ENCODE data around the gene SYNGR4.
"Not testable (repeated sequence)": the region's sequence is repeated elsewhere in the genome, so short reads cannot be mapped to it uniquely, and the experiment has no call there.

SYNGR4 gene

GRCh38 chr19:48363810-48364597 lies at the start of gene SYNGR4, which contains the start of gene TMEM143:
TSS of gene SYNGR4 (plus strand) at chr19:48364367. CDS start at chr19:48365843, 1,476 bp downstream.
TSS of gene TMEM143 (minus strand) at chr19:48363940. CDS start at chr19:48363920, 20 bp downstream.
- in situ Hi-C loops (cut with HindIII; ENCODE audit: low pct_unique_long_range_greater_than_20kb, low sequenced_read_pairs): no loop called here
- peak; percentile 89 to 99 for DNase-seq (ENCODE audit: low read depth in 1 of 2, low spot score in 1 of 2)
- no peak for TF ChIP-seq JUND (IDR thresholded peaks at IDR 0.05; ENCODE audit: low read depth)

- TF ChIP-seq JUND (IDR thresholded peaks at IDR 0.05; ENCODE audit: low read depth): no peak
- no peak for DNase-seq (ENCODE audit: low read depth in 1 of 2, low spot score in 1 of 2)
- in situ Hi-C loops (cut with HindIII; ENCODE audit: low pct_unique_long_range_greater_than_20kb, low sequenced_read_pairs): no loop called here
Measured at GRCh38 chr19:48315712-48316111, 48.5 kb upstream of the SYNGR4 start.

- DNase-seq (ENCODE audit: low read depth in 1 of 2, low spot score in 1 of 2); in situ Hi-C loops (cut with HindIII; ENCODE audit: low pct_unique_long_range_greater_than_20kb, low sequenced_read_pairs): not testable (repeated sequence)
Measured at GRCh38 chr19:48317708-48317960, 46.5 kb upstream of the SYNGR4 start.

- no peak for TF ChIP-seq JUND (IDR thresholded peaks at IDR 0.05; ENCODE audit: low read depth)
- in situ Hi-C loops (cut with HindIII; ENCODE audit: low pct_unique_long_range_greater_than_20kb, low sequenced_read_pairs): no loop called here
- no peak for DNase-seq (ENCODE audit: low read depth in 1 of 2, low spot score in 1 of 2)
Measured at GRCh38 chr19:48318286-48318987, 45.7 kb upstream of the SYNGR4 start.

- TF ChIP-seq JUND (IDR thresholded peaks at IDR 0.05; ENCODE audit: low read depth): no peak
- DNase-seq (ENCODE audit: low read depth in 1 of 2, low spot score in 1 of 2): peak; percentile 34 to 83
- in situ Hi-C loops (cut with HindIII; ENCODE audit: low pct_unique_long_range_greater_than_20kb, low sequenced_read_pairs): no loop called here
Measured at GRCh38 chr19:48319647-48320541, 44.3 kb upstream of the SYNGR4 start.

- in situ Hi-C loops (cut with HindIII; ENCODE audit: low pct_unique_long_range_greater_than_20kb, low sequenced_read_pairs): no loop called here
- TF ChIP-seq JUND (IDR thresholded peaks at IDR 0.05; ENCODE audit: low read depth): no peak
- DNase-seq (ENCODE audit: low read depth in 1 of 2, low spot score in 1 of 2): peak; percentile 80 to 97
Measured at GRCh38 chr19:48321372-48321621, 42.9 kb upstream of the SYNGR4 start.

GRCh38 chr19:48321622-48322591 lies 42.3 kb upstream of the SYNGR4 start:
- peak; percentile 60 to 96 for DNase-seq (ENCODE audit: low read depth in 1 of 2, low spot score in 1 of 2)
- in situ Hi-C loops (cut with HindIII; ENCODE audit: low pct_unique_long_range_greater_than_20kb, low sequenced_read_pairs): no loop called here
- no peak for TF ChIP-seq JUND (IDR thresholded peaks at IDR 0.05; ENCODE audit: low read depth)

- peak in 1 of 2 experiments; percentile 51 for DNase-seq (ENCODE audit: low read depth in 1 of 2, low spot score in 1 of 2)
- in situ Hi-C loops (cut with HindIII; ENCODE audit: low pct_unique_long_range_greater_than_20kb, low sequenced_read_pairs): no loop called here
- TF ChIP-seq JUND (IDR thresholded peaks at IDR 0.05; ENCODE audit: low read depth): no peak
Measured at GRCh38 chr19:48325265-48325910, 38.8 kb upstream of the SYNGR4 start, which contains the start of gene EMP3. TSS of gene EMP3 (plus strand) at chr19:48325552. CDS start at chr19:48326845, 1,293 bp downstream.

- in situ Hi-C loops (cut with HindIII; ENCODE audit: low pct_unique_long_range_greater_than_20kb, low sequenced_read_pairs): no loop called here
- TF ChIP-seq JUND (IDR thresholded peaks at IDR 0.05; ENCODE audit: low read depth): no peak
- no peak for DNase-seq (ENCODE audit: low read depth in 1 of 2, low spot score in 1 of 2)
Measured at GRCh38 chr19:48329167-48329891, 34.8 kb upstream of the SYNGR4 start.

- in situ Hi-C loops (cut with HindIII; ENCODE audit: low pct_unique_long_range_greater_than_20kb, low sequenced_read_pairs): no loop called here
- no peak for TF ChIP-seq JUND (IDR thresholded peaks at IDR 0.05; ENCODE audit: low read depth)
- DNase-seq (ENCODE audit: low read depth in 1 of 2, low spot score in 1 of 2): peak; percentile 70 to 93
Measured at GRCh38 chr19:48330012-48330681, 34.0 kb upstream of the SYNGR4 start.
